Fibroblast of mammary gland (primary cell): ENCODE data around the gene CRHR1.

Experiments used
- DNase-seq: peaks from one replicate; pipeline ENCODE4 v3.0.0-alpha.2; 2010; ENCODE audit warnings: low read depth
- H3K4me3 ChIP-seq: 2 replicates; pipeline ENCODE4 v1.5.1; 2011; ENCODE audit warnings: low read depth, mild to moderate bottlenecking, low read length, moderate library complexity; ENCODE audit not compliant: control insufficient read depth
- TF ChIP-seq, protein P1 (sequence below): conservative IDR thresholded peaks from 2 replicates; pipeline ENCODE4 v1.5.1; 2011; ENCODE audit warnings: low read depth, low read length, inconsistent platforms; ENCODE audit not compliant: control insufficient read depth, insufficient read depth

CRHR1 gene

DNA sequence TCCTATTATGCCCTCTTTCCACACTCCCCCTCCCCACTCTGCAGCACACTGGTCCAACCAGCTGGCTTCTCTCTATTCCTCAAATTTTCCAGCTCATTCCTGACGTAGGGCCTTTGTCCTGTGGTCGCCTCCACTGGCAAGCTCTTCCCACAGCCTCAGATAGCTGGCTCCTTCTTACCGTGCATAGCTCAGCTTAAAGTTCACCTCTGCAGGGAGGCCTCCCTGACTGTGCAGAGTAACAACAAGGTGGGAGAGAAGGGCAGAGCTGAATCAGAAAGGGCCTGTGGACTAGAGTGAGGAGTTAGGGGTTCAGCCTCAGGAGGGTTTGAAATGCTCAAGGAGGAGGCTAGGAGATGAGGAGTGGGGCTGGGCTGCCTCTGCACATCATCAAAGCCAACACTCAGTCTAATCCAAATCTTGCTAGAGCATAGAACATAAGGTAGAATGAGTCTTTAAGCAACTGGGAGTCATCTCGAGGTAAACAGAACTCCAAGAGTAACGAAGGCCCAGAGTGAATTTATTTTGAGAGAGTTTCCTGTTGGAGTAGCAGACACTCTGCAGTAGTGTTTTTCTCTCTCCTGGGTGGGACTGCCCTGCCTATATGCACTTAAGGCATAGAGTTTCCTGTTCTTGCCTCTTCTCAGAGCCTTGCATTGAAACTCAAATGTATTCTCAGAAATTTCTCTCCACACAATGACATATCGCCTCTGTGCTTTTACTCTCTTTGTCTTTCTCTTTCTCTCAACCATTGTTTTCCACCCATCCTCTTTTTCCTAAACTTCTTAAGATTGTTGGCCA, 79.9 kb downstream of the CRHR1 start:
- TF ChIP-seq, protein P1, sequence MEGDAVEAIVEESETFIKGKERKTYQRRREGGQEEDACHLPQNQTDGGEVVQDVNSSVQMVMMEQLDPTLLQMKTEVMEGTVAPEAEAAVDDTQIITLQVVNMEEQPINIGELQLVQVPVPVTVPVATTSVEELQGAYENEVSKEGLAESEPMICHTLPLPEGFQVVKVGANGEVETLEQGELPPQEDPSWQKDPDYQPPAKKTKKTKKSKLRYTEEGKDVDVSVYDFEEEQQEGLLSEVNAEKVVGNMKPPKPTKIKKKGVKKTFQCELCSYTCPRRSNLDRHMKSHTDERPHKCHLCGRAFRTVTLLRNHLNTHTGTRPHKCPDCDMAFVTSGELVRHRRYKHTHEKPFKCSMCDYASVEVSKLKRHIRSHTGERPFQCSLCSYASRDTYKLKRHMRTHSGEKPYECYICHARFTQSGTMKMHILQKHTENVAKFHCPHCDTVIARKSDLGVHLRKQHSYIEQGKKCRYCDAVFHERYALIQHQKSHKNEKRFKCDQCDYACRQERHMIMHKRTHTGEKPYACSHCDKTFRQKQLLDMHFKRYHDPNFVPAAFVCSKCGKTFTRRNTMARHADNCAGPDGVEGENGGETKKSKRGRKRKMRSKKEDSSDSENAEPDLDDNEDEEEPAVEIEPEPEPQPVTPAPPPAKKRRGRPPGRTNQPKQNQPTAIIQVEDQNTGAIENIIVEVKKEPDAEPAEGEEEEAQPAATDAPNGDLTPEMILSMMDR: no peak
- H3K4me3 ChIP-seq: no peak overlapping the region
- no peak for DNase-seq

GRCh38 chr17:45867171-45867570, 83.1 kb downstream of the CRHR1 start:
- no peak overlapping the region for H3K4me3 ChIP-seq
- TF ChIP-seq, protein P1: no peak

DNA sequence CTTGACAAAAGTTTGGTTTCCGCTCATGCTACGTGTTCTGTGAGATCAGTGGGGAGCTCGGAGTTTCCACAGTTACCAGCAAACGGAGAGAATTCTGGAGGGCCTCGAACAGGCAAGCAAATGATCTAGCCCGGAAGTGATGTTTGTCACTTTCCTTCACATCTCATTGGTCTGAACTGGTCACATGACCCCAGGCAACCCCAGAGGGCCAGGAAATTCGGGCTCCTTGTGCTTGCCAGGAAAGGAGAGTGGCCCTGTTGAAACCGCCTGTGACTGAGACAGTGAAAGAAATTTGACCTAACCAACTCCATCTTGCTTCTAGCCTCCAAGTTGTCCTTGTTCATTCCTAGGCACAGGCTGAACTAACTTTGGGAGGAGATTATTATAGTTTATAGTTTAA, 83.6 kb downstream of the CRHR1 start:
- TF ChIP-seq, protein P1: no peak
- DNase-seq: no peak
- H3K4me3 ChIP-seq: no peak overlapping the region

More at GRCh38 chr17:45867171-45867570, 83.1 kb downstream of the CRHR1 start:
- DNase-seq: no peak

DNA sequence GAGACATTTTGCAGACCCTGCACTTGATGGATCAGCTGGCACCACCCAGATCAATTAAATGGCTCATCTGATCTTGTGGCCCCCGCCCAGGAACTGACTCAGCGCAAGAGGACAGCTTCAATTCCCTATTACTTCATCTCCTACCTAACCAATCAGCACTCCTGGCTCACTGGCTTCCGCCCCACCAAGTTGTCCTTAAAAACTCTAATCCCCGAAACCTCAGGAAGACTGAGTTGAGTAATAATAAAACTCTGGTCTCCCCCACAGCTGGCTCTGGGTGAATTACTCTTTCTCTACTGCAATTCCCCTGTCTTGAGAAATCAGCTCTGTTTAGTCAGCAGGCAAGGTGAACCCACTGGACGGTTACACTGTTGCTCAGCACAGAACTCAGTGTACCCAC, 84.2 kb downstream of the CRHR1 start:
- DNase-seq: peak; percentile 57
- H3K4me3 ChIP-seq: no peak overlapping the region
- TF ChIP-seq, protein P1: no peak

GRCh38 chr17:45869676-45870341, 85.7 kb downstream of the CRHR1 start:
- no peak overlapping the region for H3K4me3 ChIP-seq
- TF ChIP-seq, protein P1: no peak
- DNase-seq: peak; percentile 13

GRCh38 chr17:45870342-45870974, 86.3 kb downstream of the CRHR1 start:
- TF ChIP-seq, protein P1: no peak
- no peak overlapping the region for H3K4me3 ChIP-seq
- no peak for DNase-seq
